SK-N-SH treated with all-trans-retinoic acid at 6 μM for 48 hours (cell line): ENCODE data around the gene MADD.

ENCODE experiments used
- ATAC-seq: fragments of 200-7000 bp; cut with Tn5 transposase; 3 replicates; pipeline ENCODE4 v1.9.1; 2020; ENCODE audit warnings: mild to moderate bottlenecking, moderate library complexity
- ARNTL ChIP-seq: fragments of 450-650 bp; formaldehyde crosslinking; IDR thresholded peaks from 2 replicates; pipeline ENCODE4 v1.5.0; 2020; ENCODE audit warnings: low read depth, mild to moderate bottlenecking, moderate library complexity, borderline replicate concordance
- BACH2 ChIP-seq: fragments of 250-450 bp; sonication (Bioruptor Pico); IDR thresholded peaks from 2 replicates; pipeline ENCODE4 v1.9.0; 2021; ENCODE audit warnings: mild to moderate bottlenecking, borderline replicate concordance
- CREB5 ChIP-seq: fragments of 250-450 bp; sonication (Bioruptor Pico); IDR thresholded peaks from 2 replicates; pipeline ENCODE4 v1.5.1; 2020; ENCODE audit warnings: low read depth, mild to moderate bottlenecking, moderate library complexity
- CSDC2 ChIP-seq: fragments of 250-450 bp; sonication (Bioruptor Pico); IDR thresholded peaks from 2 replicates; pipeline ENCODE4 v1.5.0; 2020; ENCODE audit warnings: mild to moderate bottlenecking, moderate library complexity
- CSRNP3 ChIP-seq: fragments of 250-450 bp; sonication (Bioruptor Pico); IDR thresholded peaks from 2 replicates; pipeline ENCODE4 v1.5.1; 2021; ENCODE audit warnings: mild to moderate bottlenecking, moderate library complexity
- ESRRG ChIP-seq: fragments of 250-450 bp; sonication (Bioruptor Pico); IDR thresholded peaks from 2 replicates; pipeline ENCODE4 v1.6.1; 2021; ENCODE audit warnings: mild to moderate bottlenecking
- GLIS3 ChIP-seq: fragments of 250-450 bp; sonication (Bioruptor Pico); IDR thresholded peaks from 2 replicates; pipeline ENCODE4 v1.5.0; 2020; ENCODE audit warnings: mild to moderate bottlenecking, moderate library complexity
- ISL1 ChIP-seq: fragments of 250-450 bp; sonication (Bioruptor Pico); IDR thresholded peaks from 2 replicates; pipeline ENCODE4 v2.1.2; 2022; ENCODE audit warnings: mild to moderate bottlenecking, moderate library complexity
- OSR1 ChIP-seq: fragments of 250-450 bp; sonication (Bioruptor Pico); IDR thresholded peaks from 2 replicates; pipeline ENCODE4 v1.8.0; 2022; ENCODE audit warnings: moderate library complexity, mild to moderate bottlenecking, inconsistent platforms
- PATZ1 ChIP-seq: fragments of 250-450 bp; sonication (Bioruptor Pico); IDR thresholded peaks from 2 replicates; pipeline ENCODE4 v1.8.0; 2020; ENCODE audit warnings: mild to moderate bottlenecking, moderate library complexity, borderline replicate concordance
- POU6F1 ChIP-seq: fragments of 250-450 bp; sonication (Bioruptor Pico); IDR thresholded peaks from 2 replicates; pipeline ENCODE4 v1.8.0; 2021; ENCODE audit warnings: low read depth, mild to moderate bottlenecking, moderate library complexity, borderline replicate concordance
- RARB ChIP-seq: fragments of 250-450 bp; sonication (Bioruptor Pico); IDR thresholded peaks from 2 replicates; pipeline ENCODE4 v1.8.0; 2021; ENCODE audit warnings: mild to moderate bottlenecking, moderate library complexity
- SNAI2 ChIP-seq: fragments of 250-450 bp; sonication (Bioruptor Pico); IDR thresholded peaks from 2 replicates; pipeline ENCODE4 v1.5.0; 2020; ENCODE audit warnings: mild to moderate bottlenecking, moderate library complexity
- TCF4 ChIP-seq: fragments of 250-450 bp; sonication (Bioruptor Pico); IDR thresholded peaks from 2 replicates; pipeline ENCODE4 v1.8.0; 2021; ENCODE audit warnings: mild to moderate bottlenecking, moderate library complexity, borderline replicate concordance
- TSHZ2 ChIP-seq: fragments of 250-450 bp; sonication (Bioruptor Pico); IDR thresholded peaks from 2 replicates; pipeline ENCODE4 v1.5.0; 2020; ENCODE audit warnings: mild to moderate bottlenecking, moderate library complexity
- ZC3H10 ChIP-seq: fragments of 250-450 bp; sonication (Bioruptor Pico); IDR thresholded peaks from 2 replicates; pipeline ENCODE4 v1.5.1; 2021; ENCODE audit warnings: mild to moderate bottlenecking, moderate library complexity
- ZFP3 ChIP-seq: fragments of 250-450 bp; sonication (Bioruptor Pico); IDR thresholded peaks from 2 replicates; pipeline ENCODE4 v1.5.0; 2020; ENCODE audit warnings: mild to moderate bottlenecking, moderate library complexity
- ZFP30 ChIP-seq: fragments of 450-650 bp; formaldehyde crosslinking; IDR thresholded peaks from 2 replicates; pipeline ENCODE4 v1.5.0; 2022; ENCODE audit warnings: mild to moderate bottlenecking, moderate library complexity
- ZNF565 ChIP-seq: fragments of 450-650 bp; formaldehyde crosslinking; conservative IDR thresholded peaks from 2 replicates; pipeline ENCODE4 v1.5.0; 2020; ENCODE audit warnings: low read depth, mild to moderate bottlenecking, moderate library complexity
- ZNF70 ChIP-seq: fragments of 450-650 bp; formaldehyde crosslinking; IDR thresholded peaks from 2 replicates; pipeline ENCODE4 v1.5.0; 2020; ENCODE audit warnings: mild to moderate bottlenecking, moderate library complexity
- ZNF8 ChIP-seq: fragments of 450-650 bp; formaldehyde crosslinking; IDR thresholded peaks from 2 replicates; pipeline ENCODE4 v1.5.0; 2020; ENCODE audit warnings: mild to moderate bottlenecking, moderate library complexity

MADD gene

GRCh38 chr11:47359162-47359561 is 89.2 kb downstream of the MADD start:
- no peak for TF ChIP-seq CSDC2 (CRISPR knock-in tag)
- no peak for TF ChIP-seq ISL1 (CRISPR knock-in tag)
- no peak for TF ChIP-seq ZFP30 (CRISPR knock-in tag)
- no peak for TF ChIP-seq ZNF70
- no peak for TF ChIP-seq BACH2 (CRISPR knock-in tag)
- no peak for TF ChIP-seq RARB (CRISPR knock-in tag)
- no peak for TF ChIP-seq ARNTL (CRISPR knock-in tag)
- TF ChIP-seq OSR1, result no peak
- TF ChIP-seq ZFP3 (CRISPR knock-in tag), result no peak
- TF ChIP-seq ESRRG (CRISPR knock-in tag), result no peak
- TF ChIP-seq ZC3H10, result no peak
- TF ChIP-seq POU6F1 (CRISPR knock-in tag), result no peak
- TF ChIP-seq ZNF8 (CRISPR knock-in tag), result no peak
- no peak for TF ChIP-seq TCF4 (CRISPR knock-in tag)
- ATAC-seq, result no peak

- ATAC-seq, result no peak
- TF ChIP-seq CSDC2 (CRISPR knock-in tag) (no peak), SNAI2 (CRISPR knock-in tag) (no peak), OSR1 (no peak), GLIS3 (CRISPR knock-in tag) (no peak), ZNF8 (CRISPR knock-in tag) (no peak), ARNTL (CRISPR knock-in tag) (no peak), ESRRG (CRISPR knock-in tag) (no peak)
Measured at GRCh38 chr11:47359586-47359985, 89.7 kb downstream of the MADD start.

- ATAC-seq, result no peak
- TF ChIP-seq PATZ1 (CRISPR knock-in tag) (no peak), CREB5 (CRISPR knock-in tag) (no peak), ZNF8 (CRISPR knock-in tag) (no peak), ZNF565 (no peak), BACH2 (CRISPR knock-in tag) (no peak), ZFP30 (CRISPR knock-in tag) (no peak), TCF4 (CRISPR knock-in tag) (no peak), CSDC2 (CRISPR knock-in tag) (no peak), ESRRG (CRISPR knock-in tag) (no peak), CSRNP3 (CRISPR knock-in tag) (no peak), ISL1 (CRISPR knock-in tag) (no peak)
Measured at GRCh38 chr11:47360341-47360740, 90.4 kb downstream of the MADD start.

- no peak for ATAC-seq
- TF ChIP-seq ZNF8 (CRISPR knock-in tag) (no peak), PATZ1 (CRISPR knock-in tag) (no peak), TCF4 (CRISPR knock-in tag) (no peak), BACH2 (CRISPR knock-in tag) (no peak), OSR1 (no peak), ZC3H10 (no peak), ZNF565 (no peak), POU6F1 (CRISPR knock-in tag) (no peak), CSDC2 (CRISPR knock-in tag) (no peak), TSHZ2 (CRISPR knock-in tag) (no peak), ZFP3 (CRISPR knock-in tag) (no peak), ZNF70 (no peak), ARNTL (CRISPR knock-in tag) (no peak), ESRRG (CRISPR knock-in tag) (no peak), ISL1 (CRISPR knock-in tag) (no peak), ZFP30 (CRISPR knock-in tag) (no peak), RARB (CRISPR knock-in tag) (no peak)
Measured at GRCh38 chr11:47361419-47361818, 91.5 kb downstream of the MADD start.
